ENCODE data around the gene CASQ1.

CASQ1 gene

GRCh38 chr1:160189649-160190625 is at the start of gene CASQ1:
Gene CASQ1, plus strand, starts transcription at chr1:160190575. Its CDS starts 177 bp downstream, at chr1:160190752.
- DNase-seq, result no peak

- DNase-seq, result no peak
Observed at GRCh38 chr1:160143695-160144094, 46.7 kb upstream of the CASQ1 start.

DNA sequence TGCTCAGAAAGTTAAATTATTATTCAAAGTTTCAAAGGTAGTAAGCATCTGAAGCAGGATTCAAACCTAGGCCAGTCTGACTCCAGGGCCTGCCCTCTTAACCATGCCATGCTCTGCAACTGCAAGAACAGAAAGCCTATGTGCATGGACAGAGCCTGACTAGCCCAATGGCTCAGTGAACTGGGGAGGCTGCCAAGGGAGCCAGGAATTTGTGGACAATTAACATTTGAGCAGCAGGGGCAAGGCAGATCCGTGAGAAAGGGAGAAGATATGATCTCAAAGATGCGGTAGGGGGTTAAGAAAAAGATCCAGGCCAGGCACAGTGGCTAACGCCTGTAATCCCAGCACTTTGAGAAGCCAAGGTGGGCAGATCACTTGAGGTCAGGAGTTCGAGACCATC is 45.5 kb upstream of the CASQ1 start:
- DNase-seq, result no peak

DNA sequence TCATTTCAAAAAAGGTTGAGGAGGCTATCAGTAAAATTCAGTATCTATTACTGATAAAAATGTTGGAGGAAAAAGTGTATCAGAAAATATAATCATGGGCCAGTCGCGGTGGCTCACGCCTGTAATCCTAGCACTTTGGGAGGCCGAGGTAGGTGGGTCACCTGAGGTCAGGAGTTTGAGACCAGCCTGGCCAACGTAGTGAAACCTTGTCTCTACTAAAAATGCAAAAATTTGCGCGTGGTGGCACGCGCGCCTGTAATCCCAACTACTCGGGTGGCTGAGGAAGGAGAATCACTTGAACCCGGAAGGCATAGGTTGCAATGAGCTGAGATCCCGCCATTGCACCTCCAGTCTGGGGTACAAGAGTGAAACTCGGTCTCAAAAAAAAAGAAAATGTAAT is 44.3 kb upstream of the CASQ1 start:
- no peak for DNase-seq

GRCh38 chr1:160148121-160148520 is 42.3 kb upstream of the CASQ1 start:
- DNase-seq, result no peak

- DNase-seq, result no peak
Observed at GRCh38 chr1:160149233-160149632, 41.1 kb upstream of the CASQ1 start.

DNA sequence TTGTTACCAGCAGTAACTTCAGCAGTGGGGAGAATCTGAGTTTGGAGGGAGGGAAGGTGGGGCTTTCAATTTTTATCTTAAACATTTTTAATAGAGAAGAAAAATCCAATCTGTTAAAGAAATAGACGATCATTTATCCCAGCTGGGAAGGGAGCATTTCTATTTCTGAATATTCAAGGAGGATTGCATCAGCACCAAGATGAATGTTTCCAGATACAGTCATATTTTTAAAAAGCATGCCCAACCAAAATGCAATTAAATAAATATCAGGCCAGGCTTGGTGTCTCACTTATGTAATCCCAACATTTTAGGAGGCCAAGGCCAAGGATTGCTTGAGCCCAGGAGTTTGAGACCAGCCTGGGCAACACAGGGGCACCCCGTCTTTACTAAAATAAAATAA is 40.7 kb upstream of the CASQ1 start:
- DNase-seq, result no peak

GRCh38 chr1:160151303-160151702 is 39.1 kb upstream of the CASQ1 start, which contains the start of gene ATP1A4:
Gene ATP1A4, plus strand, starts transcription at chr1:160151603. Its CDS starts 438 bp downstream, at chr1:160152041.
- DNase-seq, result no peak

GRCh38 chr1:160154790-160155189 is 35.6 kb upstream of the CASQ1 start:
- DNase-seq, result no peak

GRCh38 chr1:160156361-160156760 is 34.0 kb upstream of the CASQ1 start:
- no peak for DNase-seq

DNA sequence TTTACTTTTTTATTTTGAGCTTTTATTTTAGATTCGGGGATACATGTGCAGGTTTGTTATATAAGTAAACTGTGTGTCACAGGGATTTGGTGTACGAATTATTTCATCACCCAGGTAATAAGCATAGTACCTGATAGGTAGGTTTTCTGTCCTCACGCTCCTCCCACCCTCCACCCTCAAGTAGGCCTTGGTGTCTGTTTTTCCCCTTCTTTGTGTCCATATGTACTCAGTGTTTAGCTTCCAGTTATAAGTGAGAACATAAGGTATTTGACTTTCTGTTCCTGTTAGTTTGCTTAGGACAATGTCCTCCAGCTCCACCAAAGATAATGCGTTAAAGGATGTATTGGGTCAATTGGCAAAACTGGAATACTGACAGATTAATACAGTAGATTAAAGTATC is 33.2 kb upstream of the CASQ1 start:
- no peak for DNase-seq

GRCh38 chr1:160158031-160158430 is 32.3 kb upstream of the CASQ1 start:
- DNase-seq, result no peak

GRCh38 chr1:160158534-160158933 is 31.8 kb upstream of the CASQ1 start:
- DNase-seq, result no peak

DNA sequence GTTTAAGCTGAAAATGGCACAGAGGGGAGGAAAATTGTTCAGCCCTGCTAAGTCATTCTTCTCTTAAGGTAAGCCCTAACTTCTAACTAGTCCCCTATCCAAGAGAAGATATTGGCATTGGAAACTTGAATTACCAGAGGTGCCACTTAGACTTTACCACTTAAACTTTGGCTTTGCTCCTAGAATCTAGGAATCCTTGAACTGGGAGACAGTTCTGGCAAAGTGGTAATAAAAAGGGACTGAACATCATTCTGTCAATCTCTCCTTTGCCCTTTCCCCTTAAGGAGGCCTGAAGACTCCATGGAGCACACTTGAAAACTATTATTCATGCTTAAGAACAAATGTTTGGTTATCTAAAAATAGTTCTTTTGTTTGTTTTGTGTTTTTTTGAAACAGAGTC is 30.5 kb upstream of the CASQ1 start:
- DNase-seq, result no peak

- DNase-seq, result no peak
Observed at GRCh38 chr1:160161965-160162705, 28.2 kb upstream of the CASQ1 start.

- no peak for DNase-seq
Observed at GRCh38 chr1:160162931-160163330, 27.4 kb upstream of the CASQ1 start.

GRCh38 chr1:160163615-160164014 is 26.8 kb upstream of the CASQ1 start:
- DNase-seq, result no peak

DNA sequence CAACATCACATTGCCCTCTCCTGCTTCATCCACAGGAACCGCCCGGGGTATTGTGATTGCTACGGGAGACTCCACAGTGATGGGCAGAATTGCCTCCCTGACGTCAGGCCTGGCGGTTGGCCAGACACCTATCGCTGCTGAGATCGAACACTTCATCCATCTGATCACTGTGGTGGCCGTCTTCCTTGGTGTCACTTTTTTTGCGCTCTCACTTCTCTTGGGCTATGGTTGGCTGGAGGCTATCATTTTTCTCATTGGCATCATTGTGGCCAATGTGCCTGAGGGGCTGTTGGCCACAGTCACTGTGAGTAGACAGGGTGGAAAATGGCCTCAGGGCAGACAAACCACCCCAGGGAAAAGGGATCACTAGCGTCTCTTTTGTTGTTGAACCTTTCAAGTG is 26.3 kb upstream of the CASQ1 start:
- DNase-seq, result no peak

GRCh38 chr1:160166166-160166868 is 24.1 kb upstream of the CASQ1 start:
- no peak for DNase-seq

- no peak for DNase-seq
Observed at GRCh38 chr1:160167056-160167455, 23.3 kb upstream of the CASQ1 start.

DNA sequence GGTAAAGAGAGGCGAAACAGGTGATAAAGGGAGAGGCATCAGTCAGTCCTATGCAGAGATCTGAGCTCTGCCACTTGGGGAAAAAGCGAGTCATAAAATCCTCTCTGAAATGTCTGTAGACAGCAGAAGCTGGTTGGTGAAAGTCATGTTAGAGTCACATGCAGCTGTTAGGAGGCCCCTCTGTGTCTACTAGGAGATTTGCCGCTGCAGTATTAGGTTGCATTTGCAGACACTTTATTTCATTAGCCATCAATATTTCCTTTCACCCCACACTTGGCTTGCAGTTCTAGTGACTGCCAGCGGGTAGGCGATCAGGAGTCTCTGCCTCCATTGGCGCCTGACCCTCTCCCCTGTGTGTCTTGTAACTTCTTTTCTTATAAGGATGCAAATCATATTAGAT is 22.8 kb upstream of the CASQ1 start:
- DNase-seq, result no peak

DNA sequence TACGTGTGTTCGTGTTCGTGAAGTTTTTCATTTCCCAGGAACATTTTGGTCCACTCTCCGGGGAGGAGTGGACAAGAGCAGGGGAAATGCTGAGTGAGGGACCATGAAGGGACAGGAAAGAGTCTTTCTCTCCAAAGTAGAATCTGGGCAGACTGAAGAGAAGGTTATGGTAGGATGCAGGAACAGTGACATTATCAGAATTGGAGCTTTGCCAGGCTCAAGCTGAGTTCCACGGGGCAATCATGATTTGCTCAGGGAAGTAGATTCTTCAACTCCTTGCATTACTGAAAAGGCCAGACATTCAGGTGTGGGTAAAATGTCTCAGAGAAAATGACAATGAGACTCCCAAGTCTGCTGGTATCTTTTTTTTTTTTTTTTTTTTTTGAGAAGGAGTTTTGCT is 22.4 kb upstream of the CASQ1 start:
- no peak for DNase-seq
